Osteocyte (in vitro differentiated cells): ENCODE results near the gene ENTPD6. TPM values are rescaled to one million over a fixed set of nuclear protein-coding genes. Genes with fewer than 3 reads are reported as not detected.

ENCODE experiments used
- DNase-seq: peaks from one replicate; pipeline ENCODE4 v3.0.0; 2021; ENCODE audit warnings: mixed read lengths; ENCODE audit not compliant: unreplicated experiment; ENCODE audit errors: extremely low spot score
- H3K27ac Mint-ChIP-seq: one replicate; pipeline ENCODE4 v1.8.0; 2021; ENCODE audit warnings: mild to moderate bottlenecking, mixed read lengths; ENCODE audit not compliant: unreplicated experiment
- H3K27me3 Mint-ChIP-seq: one replicate; pipeline ENCODE4 v1.8.0; 2021; ENCODE audit warnings: mixed read lengths; ENCODE audit not compliant: unreplicated experiment
- H3K36me3 Mint-ChIP-seq: one replicate; pipeline ENCODE4 v1.8.0; 2021; ENCODE audit warnings: mixed read lengths; ENCODE audit not compliant: unreplicated experiment
- H3K4me1 Mint-ChIP-seq: one replicate; pipeline ENCODE4 v1.8.0; 2021; ENCODE audit warnings: mixed read lengths; ENCODE audit not compliant: unreplicated experiment
- H3K4me3 Mint-ChIP-seq: one replicate; pipeline ENCODE4 v1.8.0; 2021; ENCODE audit warnings: mild to moderate bottlenecking, moderate library complexity, mixed read lengths; ENCODE audit not compliant: unreplicated experiment
- H3K9me3 Mint-ChIP-seq: one replicate; pipeline ENCODE4 v1.8.0; 2021; ENCODE audit warnings: mixed read lengths; ENCODE audit not compliant: unreplicated experiment
- total RNA-seq: library from RNA; stranded (reverse); gene quantifications from 2 replicates; pipeline ENCODE4 v1.2.1, GENCODE V29; 2021
- TF ChIP-seq, protein P1 (sequence below): fragments of 200-600 bp; sonication (generic); IDR thresholded peaks from 2 replicates; pipeline ENCODE4 v1.5.0; 2021; ENCODE audit warnings: antibody characterized with exemption, mild to moderate bottlenecking, moderate library complexity

Gene ENTPD6
- total RNA-seq, 1 donor from 2014 or later, result 62.0 TPM

DNA sequence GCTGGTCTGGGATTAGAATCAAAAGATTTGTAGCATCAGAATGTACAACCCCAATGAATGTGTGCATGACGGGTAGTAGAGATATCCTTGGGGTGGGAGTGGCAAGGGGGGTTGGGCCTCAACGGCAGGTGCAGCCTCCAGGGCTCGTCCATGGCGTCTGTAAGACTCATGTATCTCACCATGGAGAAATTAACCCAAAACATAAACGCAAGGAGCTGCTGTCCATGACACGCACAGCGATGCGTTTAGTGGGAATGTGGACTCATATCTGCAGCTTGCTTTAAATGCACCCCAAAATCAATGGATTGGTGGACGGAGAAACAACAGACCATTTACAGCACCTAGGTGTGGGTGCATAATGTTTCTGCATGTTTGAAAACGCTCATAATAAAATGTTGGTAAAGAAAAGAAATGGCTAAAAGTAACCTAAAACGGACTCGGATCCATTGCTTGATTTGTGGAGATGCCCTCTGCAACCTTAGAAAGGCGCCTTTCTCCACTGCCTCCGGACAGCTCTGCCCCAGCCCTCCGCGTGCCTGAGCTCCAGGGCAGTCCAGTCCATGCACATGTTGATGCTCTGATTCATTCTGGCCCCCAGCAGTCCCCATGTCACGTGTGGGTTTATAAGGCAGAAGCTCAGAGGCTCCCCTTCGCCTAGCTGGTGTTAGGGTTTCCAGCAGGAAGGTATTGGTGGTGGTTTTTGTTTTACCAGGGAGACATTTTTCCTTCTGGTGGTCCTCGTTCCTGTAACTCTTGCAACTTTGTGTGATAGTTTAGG, 76.9 kb downstream of the ENTPD6 start:
- Mint-ChIP-seq H3K36me3 (peaks cover 61% of the 10 kb centered on the region), H3K9me3 (no peaks in the 10 kb centered on the region), H3K27me3 (no peaks in the 10 kb centered on the region), H3K27ac (no peak overlapping the region), H3K4me3 (no peak overlapping the region), H3K4me1 (no peaks in the 10 kb centered on the region)
- no peak for DNase-seq
- TF ChIP-seq, protein P1, sequence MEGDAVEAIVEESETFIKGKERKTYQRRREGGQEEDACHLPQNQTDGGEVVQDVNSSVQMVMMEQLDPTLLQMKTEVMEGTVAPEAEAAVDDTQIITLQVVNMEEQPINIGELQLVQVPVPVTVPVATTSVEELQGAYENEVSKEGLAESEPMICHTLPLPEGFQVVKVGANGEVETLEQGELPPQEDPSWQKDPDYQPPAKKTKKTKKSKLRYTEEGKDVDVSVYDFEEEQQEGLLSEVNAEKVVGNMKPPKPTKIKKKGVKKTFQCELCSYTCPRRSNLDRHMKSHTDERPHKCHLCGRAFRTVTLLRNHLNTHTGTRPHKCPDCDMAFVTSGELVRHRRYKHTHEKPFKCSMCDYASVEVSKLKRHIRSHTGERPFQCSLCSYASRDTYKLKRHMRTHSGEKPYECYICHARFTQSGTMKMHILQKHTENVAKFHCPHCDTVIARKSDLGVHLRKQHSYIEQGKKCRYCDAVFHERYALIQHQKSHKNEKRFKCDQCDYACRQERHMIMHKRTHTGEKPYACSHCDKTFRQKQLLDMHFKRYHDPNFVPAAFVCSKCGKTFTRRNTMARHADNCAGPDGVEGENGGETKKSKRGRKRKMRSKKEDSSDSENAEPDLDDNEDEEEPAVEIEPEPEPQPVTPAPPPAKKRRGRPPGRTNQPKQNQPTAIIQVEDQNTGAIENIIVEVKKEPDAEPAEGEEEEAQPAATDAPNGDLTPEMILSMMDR, result no peak

DNA sequence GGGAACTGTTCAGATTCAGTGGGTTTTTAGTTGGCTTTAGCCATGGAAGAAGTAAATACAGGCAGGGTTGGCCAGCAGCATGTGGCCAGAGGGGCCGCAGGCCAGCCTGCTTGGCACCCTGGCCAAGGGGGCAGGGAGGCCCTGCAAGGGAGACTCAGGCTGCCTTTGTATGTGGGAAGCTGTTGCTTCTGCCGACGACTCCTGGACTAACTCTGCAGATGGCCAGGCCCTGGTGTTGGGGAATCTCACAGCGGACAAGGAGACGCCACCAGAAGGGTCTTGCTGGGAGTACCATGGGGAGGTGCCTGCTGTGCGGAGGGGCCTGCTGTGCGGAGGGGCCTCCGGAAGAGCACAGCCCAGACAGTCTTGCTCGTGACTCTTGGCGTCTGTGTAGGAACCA, 77.5 kb downstream of the ENTPD6 start:
- H3K27me3 Mint-ChIP-seq, result no peaks in the 10 kb centered on the region
- TF ChIP-seq, protein P1, result no peak
- no peak for DNase-seq
- H3K9me3 Mint-ChIP-seq, result no peaks in the 10 kb centered on the region
- H3K4me1 Mint-ChIP-seq, result no peaks in the 10 kb centered on the region
- no peak overlapping the region for H3K27ac Mint-ChIP-seq
- H3K36me3 Mint-ChIP-seq, result peaks cover 65% of the 10 kb centered on the region
- no peak overlapping the region for H3K4me3 Mint-ChIP-seq

DNA sequence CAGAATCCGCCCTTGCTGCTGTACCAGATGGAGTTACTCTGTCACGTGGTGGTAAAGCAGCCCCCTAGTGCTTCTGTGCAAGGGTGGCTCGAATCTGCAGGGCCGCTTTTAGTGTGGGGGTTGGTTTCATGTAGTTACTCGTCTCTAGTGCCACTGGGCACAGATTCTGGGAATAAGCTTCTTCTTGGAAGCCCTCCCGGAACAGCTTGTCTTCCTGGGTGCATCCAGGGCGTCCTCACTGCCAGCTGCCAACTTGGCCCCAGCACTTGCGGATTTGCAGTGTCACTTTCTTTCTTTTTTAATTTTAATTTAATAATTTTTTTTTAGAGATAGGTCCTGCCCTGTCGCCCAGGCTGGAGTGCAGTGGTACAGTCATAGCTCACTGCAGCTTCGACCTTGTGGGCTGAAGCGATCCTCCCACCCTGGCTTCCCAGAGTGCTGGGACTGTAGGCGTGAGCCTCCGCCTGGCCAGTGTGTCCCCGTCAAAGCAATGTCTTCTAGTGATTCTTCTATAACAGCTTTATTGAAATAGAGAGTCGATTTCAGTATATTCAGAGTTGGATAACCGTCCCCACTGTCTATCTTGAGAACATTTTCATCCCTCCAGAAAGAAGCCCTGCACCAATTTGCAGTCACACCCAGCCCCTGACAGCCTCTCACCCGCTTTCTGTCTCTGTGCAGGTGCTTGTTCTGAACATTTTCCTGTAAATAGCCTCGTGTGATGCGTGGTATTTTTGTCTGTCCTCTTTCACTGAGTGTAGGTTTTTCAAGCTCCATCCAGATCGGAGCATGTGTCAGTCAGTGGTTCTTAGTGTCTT, 78.2 kb downstream of the ENTPD6 start:
- no peak for DNase-seq
- no peaks in the 10 kb centered on the region for H3K4me1 Mint-ChIP-seq
- peaks cover 62% of the 10 kb centered on the region for H3K36me3 Mint-ChIP-seq
- H3K27ac Mint-ChIP-seq, result no peak overlapping the region
- no peaks in the 10 kb centered on the region for H3K9me3 Mint-ChIP-seq
- no peak overlapping the region for H3K4me3 Mint-ChIP-seq
- TF ChIP-seq, protein P1, result no peak
- no peaks in the 10 kb centered on the region for H3K27me3 Mint-ChIP-seq

DNA sequence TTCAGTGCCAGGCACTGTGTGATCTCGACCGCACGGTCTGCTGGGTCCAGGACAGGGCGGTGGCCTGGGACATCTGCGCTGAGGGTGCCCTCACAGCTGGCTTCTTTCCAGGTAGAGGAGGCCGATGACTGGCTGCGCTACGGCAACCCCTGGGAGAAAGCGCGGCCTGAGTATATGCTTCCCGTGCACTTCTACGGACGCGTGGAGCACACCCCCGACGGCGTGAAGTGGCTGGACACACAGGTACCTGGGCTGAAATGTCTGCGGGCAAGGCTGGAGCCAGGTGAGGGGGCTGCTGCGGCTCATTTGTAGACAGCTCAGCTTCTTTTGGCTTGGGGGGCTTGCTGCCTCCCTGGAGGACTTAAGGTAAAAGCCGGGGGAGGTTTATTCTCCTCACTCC, 79.0 kb downstream of the ENTPD6 start:
- no peak for DNase-seq
- no peak overlapping the region for H3K27ac Mint-ChIP-seq

More for the DNA sequence above, 79.0 kb downstream of the ENTPD6 start:
- TF ChIP-seq, protein P1, result no peak
- Mint-ChIP-seq H3K9me3 (no peaks in the 10 kb centered on the region), H3K36me3 (peaks cover 56% of the 10 kb centered on the region), H3K27me3 (no peaks in the 10 kb centered on the region), H3K4me3 (no peak overlapping the region), H3K4me1 (no peaks in the 10 kb centered on the region)
